Measurements from ENCODE around the gene SLC51B.

SLC51B gene

GRCh38 chr15:65050270-65050669 is 5.1 kb downstream of the SLC51B start:
- no peaks in the 10 kb centered on the region for H3K79me2 ChIP-seq (ENCODE audit: insufficient read depth, low read depth)
- no peaks in the 10 kb centered on the region for H3K27me3 ChIP-seq (ENCODE audit: insufficient read depth, low read depth)
- peaks cover 24% of the 10 kb centered on the region for H3K4me1 ChIP-seq (ENCODE audit: low read depth, poor library complexity, severe bottlenecking)
- H3K9ac ChIP-seq, result no peak overlapping the region
- no peaks in the 10 kb centered on the region for H3K36me3 ChIP-seq (ENCODE audit: insufficient read depth)
- no peak overlapping the region for H3K27ac ChIP-seq
- H3K4me3 ChIP-seq (IDR thresholded peaks at IDR 0.05; ENCODE audit: insufficient read depth, low read depth, low read length), result no peak overlapping the region
- no peak for TF ChIP-seq CTCF (conservative IDR thresholded peaks at IDR 0.05; ENCODE audit: low read depth, low read length)
- H4K20me1 ChIP-seq (ENCODE audit: insufficient read depth), result no peaks in the 10 kb centered on the region
- H3K4me2 ChIP-seq, result peak overlapping the region; percentile 58; the same call in 1 of the 2 replicates
- H2AFZ ChIP-seq (ENCODE audit: low read depth), result no peak overlapping the region

- no peak overlapping the region for H3K9ac ChIP-seq
- H3K36me3 ChIP-seq (ENCODE audit: insufficient read depth), result no peaks in the 10 kb centered on the region
- TF ChIP-seq CTCF (conservative IDR thresholded peaks at IDR 0.05; ENCODE audit: low read depth, low read length), result no peak
- no peak overlapping the region for H2AFZ ChIP-seq (ENCODE audit: low read depth)
- no peak overlapping the region for H3K4me3 ChIP-seq (IDR thresholded peaks at IDR 0.05; ENCODE audit: insufficient read depth, low read depth, low read length)
- no peaks in the 10 kb centered on the region for H4K20me1 ChIP-seq (ENCODE audit: insufficient read depth)
- peaks cover 28% of the 10 kb centered on the region for H3K4me1 ChIP-seq (ENCODE audit: low read depth, poor library complexity, severe bottlenecking)
- no peaks in the 10 kb centered on the region for H3K79me2 ChIP-seq (ENCODE audit: insufficient read depth, low read depth)
- no peak overlapping the region for H3K27ac ChIP-seq
- H3K4me2 ChIP-seq, result no peak overlapping the region
- no peaks in the 10 kb centered on the region for H3K27me3 ChIP-seq (ENCODE audit: insufficient read depth, low read depth)
Observed at GRCh38 chr15:65051266-65051665, 6.1 kb downstream of the SLC51B start.

- no peaks in the 10 kb centered on the region for H4K20me1 ChIP-seq (ENCODE audit: insufficient read depth)
- no peaks in the 10 kb centered on the region for H3K27me3 ChIP-seq (ENCODE audit: insufficient read depth, low read depth)
- H3K4me3 ChIP-seq (IDR thresholded peaks at IDR 0.05; ENCODE audit: insufficient read depth, low read depth, low read length), result no peak overlapping the region
- H3K4me2 ChIP-seq, result peak overlapping the region; percentile 6; the same call in 1 of the 2 replicates
- no peak overlapping the region for H3K27ac ChIP-seq
- no peaks in the 10 kb centered on the region for H3K36me3 ChIP-seq (ENCODE audit: insufficient read depth)
- TF ChIP-seq CTCF (conservative IDR thresholded peaks at IDR 0.05; ENCODE audit: low read depth, low read length), result no peak
- peaks cover 28% of the 10 kb centered on the region for H3K4me1 ChIP-seq (ENCODE audit: low read depth, poor library complexity, severe bottlenecking)
- no peaks in the 10 kb centered on the region for H3K79me2 ChIP-seq (ENCODE audit: insufficient read depth, low read depth)
- peak overlapping the region; percentile 25; the same call in 1 of the 2 replicates for H2AFZ ChIP-seq (ENCODE audit: low read depth)
- no peak overlapping the region for H3K9ac ChIP-seq
Observed at GRCh38 chr15:65052956-65053355, 7.8 kb downstream of the SLC51B start.

GRCh38 chr15:65054333-65055200 is 9.4 kb downstream of the SLC51B start:
- Histone ChIP-seq H3K27ac (no peak overlapping the region), H3K4me2 (no peak overlapping the region), H2AFZ (ENCODE audit: low read depth) (no peak overlapping the region), H3K4me3 (IDR thresholded peaks at IDR 0.05; ENCODE audit: insufficient read depth, low read depth, low read length) (no peak overlapping the region), H3K4me1 (ENCODE audit: low read depth, poor library complexity, severe bottlenecking) (peaks cover 25% of the 10 kb centered on the region), H4K20me1 (ENCODE audit: insufficient read depth) (no peaks in the 10 kb centered on the region), H3K27me3 (ENCODE audit: insufficient read depth, low read depth) (no peaks in the 10 kb centered on the region), H3K9ac (no peak overlapping the region), H3K36me3 (ENCODE audit: insufficient read depth) (no peaks in the 10 kb centered on the region), H3K79me2 (ENCODE audit: insufficient read depth, low read depth) (no peaks in the 10 kb centered on the region)
- peak; percentile 86 for TF ChIP-seq CTCF (conservative IDR thresholded peaks at IDR 0.05; ENCODE audit: low read depth, low read length)
